HG02970 (cell line): Measurements from ENCODE around the gene NINL.

ENCODE experiments used
- ATAC-seq: cut with Tn5 transposase; IDR thresholded peaks from one replicate; pipeline ENCODE4 v1.9.1; 2021; ENCODE audit warnings: mild to moderate bottlenecking, moderate library complexity, moderate number of reproducible peaks; ENCODE audit not compliant: unreplicated experiment, low FRiP score

NINL gene

GRCh38 chr20:25470045-25470444 lies 115.3 kb downstream of the NINL start:
- ATAC-seq: no peak

DNA sequence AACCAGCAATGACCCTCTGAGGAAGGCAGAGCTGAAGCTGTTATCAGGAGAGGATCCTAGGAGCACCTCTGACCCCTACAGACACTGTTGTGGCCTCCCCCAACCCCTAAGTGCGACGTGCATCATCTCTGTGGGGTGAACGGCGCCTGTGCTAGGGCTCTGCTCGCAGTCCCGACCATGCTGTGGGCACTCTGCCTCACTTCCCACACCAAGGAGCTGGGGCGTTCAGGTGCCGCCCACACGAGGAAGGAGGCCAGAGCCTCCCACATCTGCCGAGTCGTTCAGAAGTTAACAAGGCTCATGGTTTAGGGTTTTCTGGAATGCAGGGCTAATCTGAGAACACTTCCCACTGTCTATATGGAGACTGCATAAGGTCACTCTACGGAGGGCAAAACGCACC lies 115.8 kb downstream of the NINL start:
- ATAC-seq: no peak

GRCh38 chr20:25468126-25469075 lies 116.9 kb downstream of the NINL start:
- ATAC-seq: no peak

- ATAC-seq: no peak
Observed at GRCh38 chr20:25467441-25467840, 117.9 kb downstream of the NINL start.

DNA sequence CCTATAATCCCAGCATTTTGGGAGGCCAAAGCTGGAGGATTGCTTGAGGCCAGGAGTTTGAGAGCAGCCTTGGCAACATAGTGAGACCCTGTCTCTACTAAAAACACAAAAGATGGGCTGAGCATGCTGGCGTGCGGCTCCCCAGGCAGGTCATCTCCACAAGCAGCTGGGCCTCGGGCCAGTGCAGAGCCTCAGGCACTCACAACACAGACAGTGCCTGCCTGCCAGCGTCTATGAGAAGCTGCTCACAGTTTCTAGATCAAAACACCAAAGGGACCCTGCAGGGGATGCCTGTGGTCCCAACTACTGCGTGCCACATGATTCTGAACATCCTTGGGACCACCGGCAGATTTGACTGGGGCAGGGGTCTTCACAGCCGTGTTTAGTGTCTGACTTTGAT lies 118.5 kb downstream of the NINL start:
- no peak for ATAC-seq

DNA sequence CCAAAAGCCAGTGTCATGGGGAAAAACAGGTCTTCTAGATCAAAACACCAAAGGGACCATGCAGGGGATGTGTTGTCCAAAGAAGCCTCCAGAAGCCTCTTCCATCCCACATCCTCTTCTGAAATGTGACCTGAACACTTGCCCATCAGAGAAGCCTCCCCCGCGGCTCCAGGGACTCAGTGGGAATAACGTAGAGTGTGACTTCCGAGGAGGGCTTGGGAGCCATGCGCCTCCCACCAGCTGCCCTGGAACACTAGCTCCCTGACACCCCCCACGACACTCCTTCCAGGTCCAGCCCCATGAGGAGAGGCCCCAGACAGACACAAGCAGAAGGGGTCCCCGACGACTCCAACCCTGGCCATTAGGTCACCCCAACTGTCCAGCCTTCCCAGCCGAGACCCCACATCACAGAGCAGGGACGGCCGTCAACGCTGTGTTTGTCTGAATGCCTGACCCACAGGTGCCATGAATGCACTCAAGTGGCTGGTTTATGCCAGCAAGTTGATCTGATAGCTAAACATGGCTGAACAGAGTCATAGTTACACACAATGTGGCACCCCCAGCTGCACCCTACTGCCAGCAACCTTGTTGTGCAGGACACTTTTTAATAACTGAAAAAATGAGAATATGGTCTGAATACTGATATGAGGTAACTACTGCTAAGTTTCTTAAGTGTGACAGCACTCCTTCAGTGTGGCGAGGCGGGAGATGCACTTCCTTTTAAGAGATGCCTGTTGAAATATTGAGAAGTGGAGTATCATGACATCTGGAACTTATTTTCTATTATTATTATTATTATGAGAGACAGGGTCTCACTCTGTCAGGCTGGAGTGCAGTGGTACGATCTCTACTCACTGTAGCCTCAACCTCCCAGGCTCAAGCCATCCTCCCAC lies 119.8 kb downstream of the NINL start:
- ATAC-seq: no peak

DNA sequence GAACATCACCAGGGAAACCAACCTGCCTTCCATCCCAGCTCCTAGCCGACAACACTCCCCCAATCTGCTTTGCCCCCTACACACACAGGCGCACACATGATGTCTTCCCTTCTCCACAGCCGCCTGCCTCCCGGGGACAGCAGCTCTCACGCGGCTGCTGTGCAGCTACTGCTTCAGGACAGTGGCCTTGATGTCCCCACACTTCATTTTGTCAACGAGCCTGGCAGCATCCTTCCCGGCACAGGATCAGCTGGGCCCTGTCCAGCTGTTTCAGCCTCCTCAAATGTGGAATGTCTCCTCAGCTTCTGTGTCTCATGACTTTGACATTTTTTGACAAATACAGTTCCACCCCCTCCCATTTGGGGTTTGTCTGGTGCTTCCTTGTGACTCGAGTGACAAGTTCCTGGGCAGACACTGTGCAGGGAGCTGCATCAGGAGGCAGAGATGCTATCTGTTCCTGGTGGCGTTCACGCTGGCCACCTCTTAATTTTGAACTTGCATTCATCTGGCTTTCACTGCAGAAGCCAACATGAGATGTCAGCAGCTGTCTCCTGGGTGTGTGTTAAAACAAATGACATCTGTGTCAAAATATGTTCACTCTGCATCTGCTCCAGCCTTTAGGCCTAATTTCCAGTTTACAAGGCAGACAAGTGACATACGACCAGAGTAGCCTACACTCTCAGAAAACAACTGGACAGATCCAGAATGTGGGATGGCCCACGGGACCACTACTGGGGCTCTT lies 120.7 kb downstream of the NINL start:
- ATAC-seq: no peak

GRCh38 chr20:25461786-25462545 lies 123.4 kb downstream of the NINL start:
- ATAC-seq: no peak

DNA sequence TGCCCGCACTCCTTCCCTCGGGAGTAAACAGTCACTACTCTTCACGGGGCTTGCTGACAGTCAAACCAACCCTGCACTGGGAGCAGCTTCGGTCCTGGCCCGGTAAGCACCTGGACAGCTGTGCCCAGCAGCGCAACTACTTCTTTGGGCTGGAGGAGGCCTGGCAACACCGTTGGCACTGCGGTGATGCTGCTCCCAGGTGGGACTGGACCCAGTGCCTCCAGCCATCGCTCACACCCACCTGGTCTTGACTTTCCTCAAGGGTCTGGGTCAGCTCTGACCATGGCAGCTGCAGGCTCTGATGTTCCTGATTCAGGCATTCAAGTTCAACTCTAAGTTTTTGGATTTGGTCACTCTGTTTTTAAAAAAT lies 124.1 kb downstream of the NINL start:
- no peak for ATAC-seq

DNA sequence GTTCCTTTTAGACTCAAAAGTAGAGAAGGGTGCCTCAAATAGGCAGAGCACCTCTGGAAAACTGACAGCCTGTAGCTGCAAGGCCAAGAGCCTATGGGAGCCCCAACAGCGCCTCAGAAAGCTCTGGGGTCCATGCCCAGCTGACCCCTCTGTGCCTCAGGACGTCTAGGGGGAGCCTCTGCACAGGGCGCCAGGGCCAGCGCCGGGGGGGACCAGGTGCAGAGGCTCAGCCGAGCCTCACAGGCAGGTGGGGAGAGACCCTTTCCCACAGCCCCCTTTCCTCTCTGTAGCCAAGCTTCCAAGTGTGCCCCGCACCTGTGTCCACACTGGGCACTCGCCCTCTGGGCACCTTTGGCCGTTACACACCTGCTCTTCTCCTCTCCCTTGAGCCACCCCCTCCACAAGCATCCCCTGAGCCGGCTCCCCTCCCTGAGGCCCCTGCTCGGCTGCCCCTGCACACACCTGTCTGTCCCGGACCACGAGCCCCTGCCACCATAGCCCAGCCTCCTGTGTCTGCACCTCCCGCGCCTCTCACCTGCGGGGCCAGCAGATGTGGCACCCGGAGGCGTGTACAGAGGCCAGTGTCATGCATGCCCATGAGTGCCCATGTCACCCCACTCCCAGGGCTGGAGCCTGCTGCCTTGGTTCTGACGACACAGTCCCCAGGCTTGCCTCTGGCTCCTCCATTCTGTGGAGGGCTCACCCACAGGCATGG lies 124.6 kb downstream of the NINL start:
- ATAC-seq: no peak

DNA sequence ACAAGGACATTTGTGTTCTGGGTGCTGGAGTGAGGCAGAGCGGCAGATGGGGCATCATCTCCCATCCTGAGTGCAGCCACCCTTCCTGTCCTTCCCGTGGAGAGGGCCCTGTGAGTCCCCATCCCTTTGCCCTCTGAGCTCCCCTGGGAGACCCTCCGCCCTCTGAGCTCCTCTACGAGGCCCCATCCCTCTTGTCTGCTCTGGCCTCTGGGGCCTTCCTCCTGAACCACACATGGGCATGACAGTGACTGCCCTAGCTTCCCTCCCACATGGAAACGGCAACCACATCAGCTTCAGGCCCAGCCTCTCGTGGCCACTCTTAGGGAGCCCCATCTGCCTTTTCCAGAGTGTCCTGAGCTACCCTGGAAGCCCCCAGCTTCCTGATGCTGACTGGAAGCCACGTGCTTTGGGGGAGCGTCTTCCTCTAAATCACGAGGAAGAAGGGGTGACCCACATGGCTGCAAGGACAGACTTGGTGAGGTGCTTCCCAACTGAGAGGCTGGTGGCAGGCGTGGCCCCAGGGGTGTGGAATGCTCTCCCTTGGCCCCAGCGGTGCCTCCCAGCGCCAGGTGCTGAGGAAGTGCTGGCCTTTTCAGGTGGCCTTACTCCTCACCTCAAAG lies 125.3 kb downstream of the NINL start:
- ATAC-seq: no peak

GRCh38 chr20:25459111-25459830 lies 126.1 kb downstream of the NINL start:
- no peak for ATAC-seq

- ATAC-seq: no peak
Observed at GRCh38 chr20:25457886-25458680, 127.2 kb downstream of the NINL start.

GRCh38 chr20:25454153-25454900 lies 131.0 kb downstream of the NINL start:
- no peak for ATAC-seq

- ATAC-seq: no peak
Observed at GRCh38 chr20:25453035-25453810, 132.1 kb downstream of the NINL start.

DNA sequence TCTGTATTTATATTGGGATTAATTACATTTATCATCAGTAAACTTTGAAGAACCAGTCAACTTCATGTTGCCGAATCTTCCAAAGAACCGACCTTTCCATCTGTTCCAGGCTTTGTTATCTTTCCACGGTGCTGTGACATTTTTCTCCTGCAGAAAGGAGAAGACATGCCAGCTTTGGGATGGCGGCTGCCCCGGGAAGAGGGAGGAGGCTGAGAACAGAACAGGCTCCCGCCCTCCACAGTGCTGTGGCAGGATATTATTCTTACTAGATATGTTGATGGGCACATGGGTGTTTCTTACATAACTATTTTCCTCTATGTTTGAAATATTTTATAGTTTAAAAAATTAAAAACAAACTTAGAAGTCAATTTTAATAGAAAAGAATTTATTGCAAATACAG lies 133.0 kb downstream of the NINL start:
- ATAC-seq: no peak
